CD14-positive monocyte (primary cell): ENCODE measurements around the gene TSHZ3. TPM values are rescaled to one million over a fixed set of nuclear protein-coding genes. Genes with fewer than 3 reads are reported as not detected.

Experiments
- DNase-seq, 3 donors: peaks; one replicate each; pipeline ENCODE4 v3.0.0-alpha.2; 2011 to 2022
- H2AFZ ChIP-seq: 2 replicates; pipeline ENCODE4 v1.6.0; 2012; ENCODE audit warnings: mild to moderate bottlenecking, low read depth, low read length, inconsistent platforms; ENCODE audit not compliant: insufficient read depth, poor library complexity, severe bottlenecking
- H3K27ac ChIP-seq, 2 donors: 1 replicate in 1 of 2; 2 replicates in 1 of 2; pipeline ENCODE4 v1.5.1; 2012 to 2013; ENCODE audit warnings: low read length in 2 of 2, control low read depth in 1 of 2, inconsistent platforms in 1 of 2, low read depth in 1 of 2, mild to moderate bottlenecking in 1 of 2
- H3K27me3 ChIP-seq, 2 donors: one replicate each; pipeline versions ENCODE4 v1.6.0 to v1.6.1; 2011 to 2013; ENCODE audit warnings: low read length in 2 of 2; ENCODE audit not compliant: control insufficient read depth in 2 of 2, insufficient read depth in 2 of 2
- H3K36me3 ChIP-seq, 2 donors: replicated peaks in 1 of 2; 1 replicate in 1 of 2; 2 replicates in 1 of 2; pipeline versions ENCODE4 v1.5.1 to v1.6.1; 2012 to 2013; ENCODE audit warnings: low read length in 2 of 2, control low read depth in 1 of 2, inconsistent platforms in 1 of 2, mild to moderate bottlenecking in 1 of 2; ENCODE audit not compliant: insufficient read depth in 2 of 2, control insufficient read depth in 1 of 2
- H3K4me1 ChIP-seq, 2 donors: 1 replicate in 1 of 2; 2 replicates in 1 of 2; pipeline versions ENCODE4 v1.5.1 to v1.6.1; 2012 to 2013; ENCODE audit warnings: low read length in 2 of 2, control low read depth in 1 of 2, inconsistent platforms in 1 of 2, mild to moderate bottlenecking in 1 of 2, moderate library complexity in 1 of 2; ENCODE audit not compliant: insufficient read depth in 2 of 2, control insufficient read depth in 1 of 2
- H3K4me2 ChIP-seq: replicated peaks from 2 replicates; pipeline ENCODE3; 2012; ENCODE audit warnings: low read length, moderate library complexity, mild to moderate bottlenecking; ENCODE audit not compliant: poor library complexity, severe bottlenecking; ENCODE audit errors: extremely low read depth
- H3K4me3 ChIP-seq, 3 experiments: fragments of 200-600 bp in 1 of 3; sonication (generic) in 1 of 3; replicated peaks in 1 of 3; 1 replicate in 2 of 3; 2 replicates in 1 of 3; pipeline ENCODE4 v1.5.1; 2011 to 2013; ENCODE audit warnings: low read length in 3 of 3, mild to moderate bottlenecking in 3 of 3, control low read depth in 2 of 3, low read depth in 2 of 3, inconsistent platforms in 1 of 3, moderate library complexity in 1 of 3
- H3K79me2 ChIP-seq: 2 replicates; pipeline ENCODE4 v1.6.0; 2012; ENCODE audit warnings: mild to moderate bottlenecking, control low read depth, inconsistent platforms, low read length, moderate library complexity; ENCODE audit not compliant: insufficient read depth
- H3K9ac ChIP-seq: 2 replicates; pipeline ENCODE4 v1.6.0; 2017; ENCODE audit warnings: low read length, mild to moderate bottlenecking; ENCODE audit not compliant: insufficient read depth, poor library complexity, severe bottlenecking
- H3K9me3 ChIP-seq, 2 donors: replicated peaks in 1 of 2; 1 replicate in 1 of 2; 2 replicates in 1 of 2; pipeline versions ENCODE4 v1.5.1 to v1.6.1; 2012 to 2013; ENCODE audit warnings: low read length in 2 of 2, control low read depth in 1 of 2; ENCODE audit not compliant: control insufficient read depth in 1 of 2, insufficient read depth in 1 of 2
- H4K20me1 ChIP-seq: 2 replicates; pipeline ENCODE4 v1.6.0; 2012; ENCODE audit warnings: mild to moderate bottlenecking, low read length, control low read depth, moderate library complexity; ENCODE audit not compliant: insufficient read depth
- H3K27ac Mint-ChIP-seq, 7 donors: one replicate each; pipeline ENCODE4 v1.8.0; 2020; ENCODE audit warnings: mild to moderate bottlenecking in 7 of 7, mixed read lengths in 7 of 7, moderate library complexity in 6 of 7, inconsistent platforms in 2 of 7
- H3K27me3 Mint-ChIP-seq, 3 donors: one replicate each; pipeline ENCODE4 v1.8.0; 2021 to 2022; ENCODE audit warnings: low read depth in 3 of 3, mild to moderate bottlenecking in 3 of 3, mixed read lengths in 3 of 3, moderate library complexity in 3 of 3, inconsistent platforms in 1 of 3
- H3K36me3 Mint-ChIP-seq, 2 donors: one replicate each; pipeline ENCODE4 v1.8.0; 2020; ENCODE audit warnings: mixed read lengths in 2 of 2, inconsistent platforms in 1 of 2, mild to moderate bottlenecking in 1 of 2
- H3K4me1 Mint-ChIP-seq: one replicate; pipeline ENCODE4 v1.8.0; 2020; ENCODE audit warnings: mild to moderate bottlenecking, mixed read lengths
- H3K4me3 Mint-ChIP-seq, 2 donors: one replicate each; pipeline ENCODE4 v1.8.0; 2020; ENCODE audit warnings: mild to moderate bottlenecking in 2 of 2, mixed read lengths in 2 of 2, moderate library complexity in 1 of 2
- H3K9me3 Mint-ChIP-seq, 7 donors: one replicate each; pipeline ENCODE4 v1.8.0; 2020 to 2022; ENCODE audit warnings: mixed read lengths in 7 of 7, mild to moderate bottlenecking in 6 of 7, moderate library complexity in 6 of 7, inconsistent platforms in 2 of 7
- CTCF ChIP-seq: fragments of 200-600 bp; IDR thresholded peaks from one replicate; pipeline ENCODE4 v1.8.0; 2022; ENCODE audit warnings: antibody characterized with exemption, mild to moderate bottlenecking
- WGBS: methylation state at CpG from one replicate; pipeline ENCODE4 v1.1.5; 2013; ENCODE audit warnings: missing lambda C conversion rate; ENCODE audit not compliant: insufficient coverage; 5-methylcytosine and 5-hydroxymethylcytosine counted together
- intact Hi-C, 2 donors: fragments of 100-400 bp; cut with micrococcal nuclease; formaldehyde crosslinking; loops; one replicate each; pipeline versions ENCODE4 v1.15.0 to v1.15.1; 2023
- polyA plus RNA-seq, 3 donors: library from polyadenylated mRNA; depleted of rRNA in 1 of 3; unstranded in 2 of 3; stranded (reverse) in 1 of 3; fragments of 300-500 nt in 2 of 3; fragments of >200 nt in 1 of 3; fragmentation: Illumina TruSeq in 2 of 3; gene quantifications; 1 replicate in 2 of 3; 2 replicates in 1 of 3; pipeline ENCODE4 v1.2.3, GENCODE V29; 2012 to 2021

Gene TSHZ3
- polyA plus RNA-seq, 3 donors: 2.3 to 5.8 (median 3.3) TPM

DNA sequence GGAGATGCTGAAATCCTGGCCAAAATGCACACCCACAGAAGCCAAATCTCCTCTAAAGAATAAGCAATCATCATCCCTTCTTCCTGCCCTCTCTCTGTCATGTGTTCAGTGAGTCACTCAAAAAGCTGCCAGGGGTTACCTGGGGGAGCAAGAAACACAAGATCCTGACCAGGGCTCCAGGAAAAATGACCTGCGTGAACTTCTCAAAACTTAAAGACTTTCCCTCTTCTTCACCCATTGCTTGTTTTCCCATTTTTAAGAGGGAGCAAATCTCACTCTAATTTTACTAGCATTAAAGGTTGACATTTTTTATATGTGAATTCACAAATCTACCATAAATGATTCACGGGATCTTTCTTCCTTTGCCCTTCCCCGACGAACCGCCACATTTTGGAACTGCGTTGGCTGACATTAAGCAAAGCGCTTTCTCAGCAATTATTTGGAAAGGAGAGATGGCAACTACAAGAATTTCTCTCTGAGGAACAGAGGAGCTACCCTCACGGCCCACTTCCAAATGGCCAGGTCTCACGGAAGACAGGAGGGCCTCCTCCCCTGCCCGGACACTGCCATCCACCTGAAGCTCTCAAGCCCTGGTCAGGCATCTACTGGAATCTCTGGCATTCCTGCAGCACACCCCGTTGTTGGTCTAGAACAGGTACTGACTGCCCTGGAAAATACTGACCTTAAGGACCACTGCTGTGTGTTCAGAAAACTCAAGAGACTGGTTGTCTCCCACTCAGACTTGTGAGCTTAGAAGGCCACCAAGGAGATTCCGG is 14.2 kb downstream of the TSHZ3 start:
- peaks cover 91% of the 10 kb centered on the region for H3K79me2 ChIP-seq
- H3K9ac ChIP-seq: no peak overlapping the region
- over 99% methylated on average over 10 of the region's 12 CpGs for WGBS
- H3K4me1 ChIP-seq: peaks cover 34 to 36% of the 10 kb centered on the region in 2 donors
- H3K27me3 Mint-ChIP-seq: peaks cover 0 to 2% (median 1%) of the 10 kb centered on the region in 3 donors
- no peak overlapping the region for H3K4me3 ChIP-seq
- peaks cover 35 to 43% of the 10 kb centered on the region in 2 donors for H3K36me3 Mint-ChIP-seq
- H3K27ac ChIP-seq: no peak overlapping the region
- no peaks in the 10 kb centered on the region for H3K9me3 ChIP-seq
- peaks cover 52% of the 10 kb centered on the region for H3K4me1 Mint-ChIP-seq
- H3K4me2 ChIP-seq: no peak overlapping the region
- no peak for DNase-seq
- no peak overlapping the region for H2AFZ ChIP-seq
- no peak overlapping the region for H3K4me3 Mint-ChIP-seq
- no peak for TF ChIP-seq CTCF
- no peaks in the 10 kb centered on the region for H3K27me3 ChIP-seq
- intact Hi-C loops: no loop called here
- H3K27ac Mint-ChIP-seq: no peak overlapping the region
- peaks cover 7 to 19% of the 10 kb centered on the region in 2 donors for H3K36me3 ChIP-seq
- H3K9me3 Mint-ChIP-seq: no peaks in the 10 kb centered on the region
- H4K20me1 ChIP-seq: peaks cover 97% of the 10 kb centered on the region

DNA sequence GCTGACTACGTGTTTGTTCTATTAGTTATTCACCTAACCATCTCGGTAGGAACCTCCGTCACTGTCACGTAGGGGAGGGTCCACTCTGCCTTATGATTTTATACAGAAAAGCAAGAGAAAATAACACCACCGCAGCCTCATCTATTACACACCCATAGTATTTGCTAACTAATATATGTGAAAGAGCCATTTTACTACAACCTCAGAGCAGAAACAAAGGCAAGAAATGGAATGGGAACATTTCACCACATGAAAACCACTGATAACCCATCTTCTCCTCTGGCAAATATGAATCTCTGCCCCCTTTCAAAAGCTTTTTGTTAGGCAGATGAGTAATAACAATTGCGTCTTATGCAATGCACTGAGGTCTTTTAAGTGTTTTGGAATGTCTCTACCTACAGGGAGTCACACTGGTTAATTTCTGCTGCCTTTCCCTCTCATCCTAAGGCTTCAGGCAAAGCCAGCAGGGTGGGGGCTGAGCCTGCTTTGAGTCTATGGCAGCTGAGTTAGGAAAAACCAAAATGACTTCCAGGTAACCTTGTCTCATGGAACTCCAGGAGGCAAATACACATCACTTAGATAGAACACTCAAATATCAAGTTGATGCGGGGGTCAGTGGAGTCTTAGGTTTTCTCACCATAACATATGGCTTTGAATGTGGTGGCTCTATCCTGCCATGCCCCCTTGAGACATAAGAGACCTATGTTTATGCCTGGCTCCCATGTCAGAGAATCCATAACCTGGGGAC is 15.0 kb downstream of the TSHZ3 start:
- Histone ChIP-seq H3K36me3 (peaks cover 7 to 19% of the 10 kb centered on the region in 2 donors), H3K9ac (no peak overlapping the region), H3K9me3 (no peaks in the 10 kb centered on the region), H3K4me2 (no peak overlapping the region), H4K20me1 (peaks cover 94% of the 10 kb centered on the region), H3K4me3 (no peak overlapping the region), H3K27ac (no peak overlapping the region), H3K27me3 (no peaks in the 10 kb centered on the region), H3K4me1 (peaks cover 34 to 36% of the 10 kb centered on the region in 2 donors), H3K79me2 (peaks cover 91% of the 10 kb centered on the region), H2AFZ (no peak overlapping the region)
- Mint-ChIP-seq H3K27ac (no peak overlapping the region), H3K36me3 (peaks cover 35 to 43% of the 10 kb centered on the region in 2 donors), H3K27me3 (peaks cover 0 to 2% (median under 1%) of the 10 kb centered on the region in 3 donors), H3K9me3 (no peaks in the 10 kb centered on the region), H3K4me3 (no peak overlapping the region), H3K4me1 (peaks cover 53% of the 10 kb centered on the region)
- intact Hi-C loops: no loop called here
- no peak for TF ChIP-seq CTCF
- no CpG with 5 or more reads among the region's 7 CpGs for WGBS
- DNase-seq: no peak
